GM12878 (cell line): ENCODE results near the gene MZT2A. TPM values are rescaled to one million over a fixed set of nuclear protein-coding genes. Genes with fewer than 3 reads are reported as not detected.
"Not testable (repeated sequence)": the region's sequence is repeated elsewhere in the genome, so short reads cannot be mapped to it uniquely, and the experiment has no call there.

Source experiments
- ATAC-seq: fragments of 200-7000 bp; cut with Tn5 transposase; 3 replicates; pipeline ENCODE4 v1.9.1; 2020; ENCODE audit warnings: mild to moderate bottlenecking, moderate library complexity
- BruUV-seq: library from RNA; stranded (reverse); fragments of 400-500 nt; replicated peaks from 2 replicates; lab custom pipeline; 2021; lab: Mats Ljungman, UMichigan
- CTCF ChIA-PET: fragments of 300-600 bp; sonication (Branson Sonifier 250); formaldehyde crosslinking; extraction: SDS; loops from one replicate; lab custom pipeline; 2021; ENCODE audit warnings: inconsistent platforms; lab: Yijun Ruan, JAX
- POLR2A ChIA-PET: fragments of 350-600 bp; formaldehyde crosslinking; extraction: SDS; loops from one replicate; lab custom pipeline; 2021; ENCODE audit warnings: inconsistent platforms; lab: Charles Lee
- RAD21 ChIA-PET: fragments of 300-600 bp; sonication (Branson Sonifier 250); formaldehyde crosslinking; loops from one replicate; lab custom pipeline; 2023; ENCODE audit warnings: antibody characterized with exemption; ENCODE audit not compliant: unreplicated experiment; lab: Charles Lee
- SMC1A ChIA-PET: fragments of 300-600 bp; sonication (Branson Sonifier 250); formaldehyde crosslinking; loops from one replicate; lab custom pipeline; 2023; ENCODE audit not compliant: unreplicated experiment, uncharacterized antibody; lab: Charles Lee
- DNase-seq: peaks from one replicate; pipeline ENCODE4 v3.0.0-alpha.2; 2011; ENCODE audit warnings: low read depth, low spot score
- FAIRE-seq: peaks from 3 replicates; lab custom pipeline; 2011; peaks lifted over from hg19 to GRCh38; lab: Jason Lieb, UNC
- H2AFZ ChIP-seq: 2 replicates; pipeline ENCODE4 v1.6.0; 2011; ENCODE audit warnings: low read depth, low read length, control low read depth; ENCODE audit not compliant: control insufficient read depth
- H3K27ac ChIP-seq: 2 replicates; pipeline ENCODE4 v1.5.1; 2011; ENCODE audit warnings: control low read depth; ENCODE audit not compliant: control insufficient read depth, insufficient read depth
- H3K27me3 ChIP-seq, 2 experiments: replicated peaks in 1 of 2; 2 replicates each; pipeline versions ENCODE4 v1.6.0 to v1.6.1; 2011; ENCODE audit warnings: low read length in 1 of 2; ENCODE audit not compliant: control insufficient read depth in 2 of 2, insufficient read depth in 2 of 2
- H3K36me3 ChIP-seq, 2 experiments: 2 replicates each; pipeline ENCODE4 v1.5.1; 2011; ENCODE audit warnings: low read length in 1 of 2; ENCODE audit not compliant: control insufficient read depth in 2 of 2, insufficient read depth in 2 of 2
- H3K4me1 ChIP-seq: 2 replicates; pipeline ENCODE4 v1.6.1; 2011; ENCODE audit warnings: mild to moderate bottlenecking, low read length, moderate library complexity, mixed read lengths; ENCODE audit not compliant: control insufficient read depth, insufficient read depth
- H3K4me2 ChIP-seq: 2 replicates; pipeline ENCODE4 v1.6.0; 2011; ENCODE audit warnings: control low read depth; ENCODE audit not compliant: control insufficient read depth, insufficient read depth
- H3K4me3 ChIP-seq: fragments of 200-600 bp; sonication (generic); 2 replicates; pipeline ENCODE4 v1.5.1; 2016
- H3K79me2 ChIP-seq: 2 replicates; pipeline ENCODE4 v1.6.0; 2011; ENCODE audit warnings: low read length; ENCODE audit not compliant: control insufficient read depth, insufficient read depth
- H3K9ac ChIP-seq: 2 replicates; pipeline ENCODE4 v1.8.0; 2011; ENCODE audit warnings: low read length, control low read depth, mixed read lengths; ENCODE audit not compliant: control insufficient read depth, insufficient read depth
- H3K9me3 ChIP-seq: replicated peaks from 3 replicates; pipeline ENCODE4 v1.5.1; 2011; ENCODE audit warnings: mild to moderate bottlenecking, low read length; ENCODE audit not compliant: control insufficient read depth, insufficient read depth
- H4K20me1 ChIP-seq: 2 replicates; pipeline ENCODE4 v1.6.0; 2011; ENCODE audit not compliant: control insufficient read depth, insufficient read depth
- CEBPB ChIP-seq, 2 experiments: fragments of 150-350 bp in 1 of 2; IDR thresholded peaks; 2 replicates each; pipeline ENCODE4 v1.6.1; 2012 to 2014; ENCODE audit warnings: low read depth in 2 of 2, low read length in 2 of 2, borderline replicate concordance in 1 of 2, inconsistent platforms in 1 of 2
- CREB1 ChIP-seq: IDR thresholded peaks from 2 replicates; pipeline ENCODE4 v1.6.1; 2012; ENCODE audit warnings: low read depth, mild to moderate bottlenecking, inconsistent platforms
- NR2C2 ChIP-seq: IDR thresholded peaks from 2 replicates; pipeline ENCODE4 v1.6.1; 2011; ENCODE audit warnings: borderline replicate concordance, low read depth; ENCODE audit not compliant: control insufficient read depth, insufficient read length
- PBX3 ChIP-seq: IDR thresholded peaks from 2 replicates; pipeline ENCODE4 v1.6.1; 2011; ENCODE audit warnings: mild to moderate bottlenecking, low read depth, low read length, moderate library complexity; ENCODE audit not compliant: insufficient replicate concordance
- RBBP5 ChIP-seq: fragments of 200-600 bp; sonication (generic); conservative IDR thresholded peaks from 2 replicates; pipeline ENCODE4 v1.6.1; 2016
- SP1 ChIP-seq: IDR thresholded peaks from one replicate; pipeline ENCODE4 v1.6.1; 2011; ENCODE audit warnings: low read depth, low read length
- ZNF274 ChIP-seq: IDR thresholded peaks from one replicate; pipeline ENCODE4 v1.8.0; 2011; ENCODE audit not compliant: insufficient read length, insufficient read depth
- ZZZ3 ChIP-seq: IDR thresholded peaks from 2 replicates; pipeline ENCODE4 v1.6.1; 2011; ENCODE audit warnings: low read depth; ENCODE audit not compliant: control insufficient read depth, insufficient read length
- WGBS: methylation state at CpG from one replicate; pipeline ENCODE4 v1.1.6; 2016; ENCODE audit warnings: low lambda C conversion rate; ENCODE audit not compliant: insufficient replicate concordance, insufficient coverage; ENCODE audit errors: missing lambda C conversion rate; 5-methylcytosine and 5-hydroxymethylcytosine counted together
- in situ Hi-C: fragments of 300-500 bp; cut with MboI; formaldehyde crosslinking; loops from 9 replicates; pipeline ENCODE4 v1.14.3; 2018; ENCODE audit warnings: mixed read lengths
- intact Hi-C: fragments of 100-400 bp; cut with micrococcal nuclease; formaldehyde crosslinking; loops from one replicate; pipeline ENCODE4 v1.14.2; 2022; ENCODE audit not compliant: unreplicated experiment
- polyA plus RNA-seq, 11 experiments: library from polyadenylated mRNA; depleted of rRNA in 4 of 11; unstranded in 6 of 11; stranded (reverse) in 5 of 11; fragments of >200 nt; fragmentation: Nextera tagmentation in 4 of 11; fragmentation: Illumina TruSeq in 1 of 11; extraction: Ambion mirVana in 4 of 11; extraction: Trizol in 1 of 11; gene quantifications; 1 replicate in 1 of 11; 2 replicates in 10 of 11; pipeline versions ENCODE4 v1.2.1 to v1.2.3, GENCODE V29; 2011 to 2016; ENCODE audit warnings: inconsistent platforms in 2 of 11, missing spikeins in 2 of 11, low read depth in 1 of 11
- total RNA-seq, 4 experiments: library from RNA; depleted of rRNA in 3 of 4; stranded (reverse); fragments of >200 nt in 3 of 4; fragmentation: Illumina TruSeq in 1 of 4; extraction: Trizol in 1 of 4; gene quantifications; 2 replicates each; pipeline versions ENCODE4 v1.2.1 to v1.2.3, GENCODE V29; 2013 to 2021

Gene MZT2A
- total and polyA plus RNA-seq, 10 of the 15 experiments (the other 5 are each of a cell fraction or from before 2014, with no cell fraction given), result 6.3 to 325 (median 151) TPM

GRCh38 chr2:131445896-131446295, 46.3 kb downstream of the MZT2A start:
- in situ Hi-C loops, result no loop called here
- ChIA-PET POLR2A (no interaction called here), CTCF (no interaction called here), RAD21 (no interaction called here), SMC1A (no interaction called here)
- no peak overlapping the region for H3K4me2 ChIP-seq
- no peaks in the 10 kb centered on the region for H3K36me3 ChIP-seq
- intact Hi-C loops, result no loop called here
- H3K9me3 ChIP-seq, result no peaks in the 10 kb centered on the region
- no peaks in the 10 kb centered on the region for H3K27me3 ChIP-seq
- no TSS peak for BruUV-seq
- no peaks in the 10 kb centered on the region for H3K4me1 ChIP-seq
- H3K79me2 ChIP-seq, result no peaks in the 10 kb centered on the region
- no peak for DNase-seq
- no peak for TF ChIP-seq ZNF274
- TF ChIP-seq ZZZ3, result no peak
- no peak for TF ChIP-seq CREB1
- TF ChIP-seq CEBPB (IDR thresholded peaks at IDR 0.05; ENCODE audit: borderline replicate concordance in 1 of 2, low read depth in 2 of 2, low read length in 2 of 2), result no peak
- TF ChIP-seq RBBP5, result no peak
- TF ChIP-seq PBX3, result no peak
- TF ChIP-seq NR2C2, result no peak
- TF ChIP-seq SP1, result no peak
- no peak for ATAC-seq
- H4K20me1 ChIP-seq, result no peaks in the 10 kb centered on the region
- 78% methylated on average over 12 of the region's 19 CpGs for WGBS
- H2AFZ ChIP-seq, result no peak overlapping the region
- FAIRE-seq, result no peak
- H3K9ac ChIP-seq, result no peak overlapping the region
- no peak overlapping the region for H3K27ac ChIP-seq
- no peak overlapping the region for H3K4me3 ChIP-seq

GRCh38 chr2:131445515-131445797, 46.7 kb downstream of the MZT2A start:
- RAD21 ChIA-PET, H3K36me3 ChIP-seq, SMC1A ChIA-PET, BruUV-seq, H3K4me3 ChIP-seq, FAIRE-seq, H3K27ac ChIP-seq, H3K79me2 ChIP-seq, H3K9me3 ChIP-seq, intact Hi-C loops, H3K9ac ChIP-seq, H4K20me1 ChIP-seq, H3K4me1 ChIP-seq, H2AFZ ChIP-seq, in situ Hi-C loops, CTCF ChIA-PET, ATAC-seq, DNase-seq, H3K27me3 ChIP-seq, POLR2A ChIA-PET, H3K4me2 ChIP-seq: not testable (repeated sequence)
- 90% methylated on average over 12 of the region's 21 CpGs for WGBS

GRCh38 chr2:131444736-131445514, 47.3 kb downstream of the MZT2A start:
- RAD21 ChIA-PET, H3K27ac ChIP-seq, H2AFZ ChIP-seq, H3K4me2 ChIP-seq, CTCF ChIA-PET, H3K79me2 ChIP-seq, DNase-seq, H3K9me3 ChIP-seq, H3K4me3 ChIP-seq, H3K4me1 ChIP-seq, in situ Hi-C loops, H4K20me1 ChIP-seq, SMC1A ChIA-PET, H3K9ac ChIP-seq, FAIRE-seq, BruUV-seq, ATAC-seq, POLR2A ChIA-PET, H3K36me3 ChIP-seq, H3K27me3 ChIP-seq, intact Hi-C loops: not testable (repeated sequence)
- WGBS, result 88% methylated on average over 26 of the region's 90 CpGs
